Bronchial epithelial cell (primary cell): ENCODE measurements around the gene WASHC4. TPM values are rescaled to one million over a fixed set of nuclear protein-coding genes. Genes with fewer than 3 reads are reported as not detected.
"Not testable (repeated sequence)": the region's sequence is repeated elsewhere in the genome, so short reads cannot be mapped to it uniquely, and the experiment has no call there.

ENCODE experiments used
- DNase-seq: peaks from one replicate; pipeline ENCODE4 v3.0.0-alpha.2; 2010; ENCODE audit warnings: low read depth
- FAIRE-seq: peaks from 2 replicates; lab custom pipeline; 2011; peaks lifted over from hg19 to GRCh38; lab: Jason Lieb, UNC
- H3K27me3 ChIP-seq: 2 replicates; pipeline ENCODE4 v1.5.1; 2011; ENCODE audit warnings: low read length; ENCODE audit not compliant: control insufficient read depth, insufficient read depth
- H3K36me3 ChIP-seq: 2 replicates; pipeline ENCODE4 v1.5.1; 2011; ENCODE audit warnings: low read length; ENCODE audit not compliant: control insufficient read depth, insufficient read depth
- H3K4me3 ChIP-seq: 2 replicates; pipeline ENCODE4 v1.5.1; 2011; ENCODE audit warnings: mild to moderate bottlenecking, low read depth, low read length, control low read depth
- CTCF ChIP-seq: IDR thresholded peaks from 2 replicates; pipeline ENCODE4 v1.5.1; 2011; ENCODE audit warnings: mild to moderate bottlenecking, moderate library complexity, low read length, control low read depth, inconsistent platforms; ENCODE audit not compliant: insufficient read depth, severe bottlenecking
- total RNA-seq: library from RNA; depleted of rRNA; stranded (reverse); fragments of >200 nt; gene quantifications from 2 replicates; pipeline ENCODE4 v1.2.1, GENCODE V29; 2014

The WASHC4 gene
- total RNA-seq, 1 donor from 2014 or later = 60.8 TPM

GRCh38 chr12:105171691-105172436, 64.3 kb downstream of the WASHC4 start:
- no peak for DNase-seq
- no peak for TF ChIP-seq CTCF
- Histone ChIP-seq H3K4me3 (no peak overlapping the region), H3K36me3 (no peaks in the 10 kb centered on the region), H3K27me3 (no peaks in the 10 kb centered on the region)
- no peak for FAIRE-seq

- Histone ChIP-seq H3K27me3 (no peaks in the 10 kb centered on the region), H3K4me3 (no peak overlapping the region), H3K36me3 (no peaks in the 10 kb centered on the region)
- no peak for TF ChIP-seq CTCF
- DNase-seq (no peak), FAIRE-seq (no peak)
Measured at GRCh38 chr12:105175397-105175990, 68.0 kb downstream of the WASHC4 start.

- no peak for FAIRE-seq
- no peak for TF ChIP-seq CTCF
- H3K4me3 ChIP-seq = no peak overlapping the region
- no peak for DNase-seq
- no peaks in the 10 kb centered on the region for H3K36me3 ChIP-seq
- no peaks in the 10 kb centered on the region for H3K27me3 ChIP-seq
Measured at GRCh38 chr12:105177208-105177607, 69.7 kb downstream of the WASHC4 start.

GRCh38 chr12:105179114-105179513, 71.6 kb downstream of the WASHC4 start:
- H3K27me3 ChIP-seq, H3K36me3 ChIP-seq, FAIRE-seq: not testable (repeated sequence)

GRCh38 chr12:105183406-105183805, 75.9 kb downstream of the WASHC4 start:
- H3K27me3 ChIP-seq, DNase-seq, H3K4me3 ChIP-seq, FAIRE-seq, H3K36me3 ChIP-seq: not testable (repeated sequence)

More at GRCh38 chr12:105179114-105179513, 71.6 kb downstream of the WASHC4 start:
- H3K4me3 ChIP-seq, DNase-seq: not testable (repeated sequence)

- FAIRE-seq = not testable (repeated sequence)
Measured at GRCh38 chr12:105183976-105184375, 76.4 kb downstream of the WASHC4 start.

GRCh38 chr12:105189293-105189692, 81.8 kb downstream of the WASHC4 start:
- peaks cover 1% of the 10 kb centered on the region for H3K36me3 ChIP-seq
- no peaks in the 10 kb centered on the region for H3K27me3 ChIP-seq
- H3K4me3 ChIP-seq = no peak overlapping the region
- no peak for FAIRE-seq
- no peak for TF ChIP-seq CTCF
- DNase-seq = no peak

More at GRCh38 chr12:105183976-105184375, 76.4 kb downstream of the WASHC4 start:
- H3K36me3 ChIP-seq, H3K27me3 ChIP-seq, H3K4me3 ChIP-seq: not testable (repeated sequence)
- peak; percentile 10 for DNase-seq
